ENCODE results near the gene ACTR8. TPM values are rescaled to one million over a fixed set of nuclear protein-coding genes. Genes with fewer than 3 reads are reported as not detected.

The ACTR8 gene
- total and polyA plus RNA-seq, 2 of the 13 experiments (the other 11 are each of a cell fraction or from before 2014, with no cell fraction given), result 15.5 to 29.0 TPM

GRCh38 chr3:53842436-53843194, 39.3 kb downstream of the ACTR8 start (continued):
- TF ChIP-seq GZF1 (CRISPR knock-in tag; IDR thresholded peaks at IDR 0.05) (no peak), GRHL1 (CRISPR knock-in tag; conservative IDR thresholded peaks at IDR 0.05) (no peak), ZNF142 (CRISPR knock-in tag; IDR thresholded peaks at IDR 0.05) (peak; percentile 63; the same call in 1 of the 2 replicates), ZNF12 (CRISPR knock-in tag; IDR thresholded peaks at IDR 0.05) (peak; percentile 63), SETDB1 (CRISPR knock-in tag; IDR thresholded peaks at IDR 0.05; ENCODE audit: borderline replicate concordance) (no peak), ZNF773 (CRISPR knock-in tag; IDR thresholded peaks at IDR 0.05; ENCODE audit: borderline replicate concordance) (no peak), ZNF556 (CRISPR knock-in tag; IDR thresholded peaks at IDR 0.05; ENCODE audit: borderline replicate concordance) (no peak; the same call in 1 of the 2 replicates), KDM2A (CRISPR knock-in tag; IDR thresholded peaks at IDR 0.05; ENCODE audit: borderline replicate concordance, low read depth) (peak; percentile 56; the same call in 1 of the 2 replicates), TAF1 (CRISPR knock-in tag; IDR thresholded peaks at IDR 0.05) (no peak; the same call in 1 of the 2 replicates), ZNF589 (CRISPR knock-in tag; conservative IDR thresholded peaks at IDR 0.05) (no peak), ZNF549 (CRISPR knock-in tag; IDR thresholded peaks at IDR 0.05) (no peak), ZNF232 (CRISPR knock-in tag; IDR thresholded peaks at IDR 0.05; ENCODE audit: borderline replicate concordance) (peak; percentile 89; the same call in 1 of the 2 replicates), ZNF674 (CRISPR knock-in tag; IDR thresholded peaks at IDR 0.05; ENCODE audit: low read depth) (no peak), NR2F1 (CRISPR knock-in tag; IDR thresholded peaks at IDR 0.05) (peak in 1 of 2 experiments; percentile 49; a peak in 1 of 4 replicates), MLX (CRISPR knock-in tag; IDR thresholded peaks at IDR 0.05) (peak; percentile 67; the same call in 1 of the 2 replicates), KDM3A (CRISPR knock-in tag; IDR thresholded peaks at IDR 0.05; ENCODE audit: low read depth) (no peak; the same call in 1 of the 2 replicates), ZNF607 (CRISPR knock-in tag; IDR thresholded peaks at IDR 0.05; ENCODE audit: borderline replicate concordance) (no peak; the same call in 1 of the 2 replicates)
- TF ChIP-seq, protein P1, sequence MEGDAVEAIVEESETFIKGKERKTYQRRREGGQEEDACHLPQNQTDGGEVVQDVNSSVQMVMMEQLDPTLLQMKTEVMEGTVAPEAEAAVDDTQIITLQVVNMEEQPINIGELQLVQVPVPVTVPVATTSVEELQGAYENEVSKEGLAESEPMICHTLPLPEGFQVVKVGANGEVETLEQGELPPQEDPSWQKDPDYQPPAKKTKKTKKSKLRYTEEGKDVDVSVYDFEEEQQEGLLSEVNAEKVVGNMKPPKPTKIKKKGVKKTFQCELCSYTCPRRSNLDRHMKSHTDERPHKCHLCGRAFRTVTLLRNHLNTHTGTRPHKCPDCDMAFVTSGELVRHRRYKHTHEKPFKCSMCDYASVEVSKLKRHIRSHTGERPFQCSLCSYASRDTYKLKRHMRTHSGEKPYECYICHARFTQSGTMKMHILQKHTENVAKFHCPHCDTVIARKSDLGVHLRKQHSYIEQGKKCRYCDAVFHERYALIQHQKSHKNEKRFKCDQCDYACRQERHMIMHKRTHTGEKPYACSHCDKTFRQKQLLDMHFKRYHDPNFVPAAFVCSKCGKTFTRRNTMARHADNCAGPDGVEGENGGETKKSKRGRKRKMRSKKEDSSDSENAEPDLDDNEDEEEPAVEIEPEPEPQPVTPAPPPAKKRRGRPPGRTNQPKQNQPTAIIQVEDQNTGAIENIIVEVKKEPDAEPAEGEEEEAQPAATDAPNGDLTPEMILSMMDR (CRISPR knock-in tag; IDR thresholded peaks at IDR 0.05), result peak; percentile 70
- TF ChIP-seq, protein P2, sequence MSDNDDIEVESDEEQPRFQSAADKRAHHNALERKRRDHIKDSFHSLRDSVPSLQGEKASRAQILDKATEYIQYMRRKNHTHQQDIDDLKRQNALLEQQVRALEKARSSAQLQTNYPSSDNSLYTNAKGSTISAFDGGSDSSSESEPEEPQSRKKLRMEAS (IDR thresholded peaks at IDR 0.05), result peak; percentile 83

Data from HepG2 (cell line).